ENCODE results near the gene ANP32B. TPM values are rescaled to one million over a fixed set of nuclear protein-coding genes. Genes with fewer than 3 reads are reported as not detected.

The ANP32B gene
- total RNA-seq, 4 donors from 2014 or later: 8.2 to 24.5 (median 17.8) TPM

DNA sequence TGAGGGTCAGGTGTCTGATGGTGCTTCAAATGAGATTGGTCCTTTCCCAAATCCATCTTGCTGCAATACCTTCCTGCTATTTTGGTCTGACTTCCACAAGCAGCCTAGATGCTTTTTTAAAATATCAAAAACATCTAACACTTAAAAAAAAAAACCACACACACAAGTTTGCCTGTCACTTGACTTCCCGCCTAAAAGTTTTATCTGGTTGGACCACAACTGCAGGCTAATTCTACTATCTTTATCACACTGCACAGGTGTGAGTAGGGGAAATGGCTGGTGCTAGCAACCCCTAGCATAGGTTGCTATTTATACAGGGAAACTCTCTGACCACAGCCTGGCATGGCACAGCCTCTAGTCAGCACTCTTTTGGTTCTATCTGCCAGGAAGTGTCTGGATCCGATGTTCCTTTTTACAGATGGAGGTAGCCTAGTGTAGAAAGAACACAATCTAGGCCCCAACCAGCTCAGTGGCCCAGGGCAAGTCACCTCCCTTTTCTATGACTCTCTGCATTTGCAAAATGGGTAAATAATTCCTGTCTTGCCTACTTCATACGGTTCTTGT is 45.0 kb upstream of the ANP32B start, which contains the start of gene HEMGN:
Gene HEMGN (minus strand): TSS at position 92 of the 564 bp plus-strand sequence. CDS start 36 bp downstream, at position 56.
- TF ChIP-seq POLR2A (IDR thresholded peaks at IDR 0.05): no peak
- TF ChIP-seq CTCF (IDR thresholded peaks at IDR 0.05 in 4 of 5, conservative IDR thresholded peaks at IDR 0.05 in 1 of 5): no peak
- Histone ChIP-seq H3K9me3 (no peaks in the 10 kb centered on the region), H3K27me3 (peaks cover 0 to 14% (median 0%) of the 10 kb centered on the region in 3 donors), H3K4me3 (no peak within 1 kb of the TSS), H3K36me3 (no peaks in the 10 kb centered on the region), H3K4me1 (no peaks in the 10 kb centered on the region), H3K27ac (no peak within 1 kb of the TSS)
- in situ Hi-C loops (cut with MboI; ENCODE audit: low sequenced_read_pairs in 4 of 4) (loop anchor here in 1 of 4 donors (10.0 kb wide), 1 partner anchor 57 kb away; no protein-coding TSS in a partner anchor), intact Hi-C loops (cut with DNase I; ENCODE audit: low total_unique reads) (no loop called here)
- DNase-seq (no peak), ATAC-seq (no peak)

GRCh38 chr9:97940233-97940632 is 42.9 kb upstream of the ANP32B start:
- intact Hi-C loops (cut with DNase I; ENCODE audit: low total_unique reads): no loop called here
- DNase-seq: no peak
- no peak for ATAC-seq
- no peaks in the 10 kb centered on the region for H3K36me3 ChIP-seq
- in situ Hi-C loops (cut with MboI; ENCODE audit: low sequenced_read_pairs in 4 of 4): no loop called here
- no peaks in the 10 kb centered on the region for H3K9me3 ChIP-seq
- no peaks in the 10 kb centered on the region for H3K4me1 ChIP-seq
- H3K27ac ChIP-seq: no peak overlapping the region
- peaks cover 0 to 7% (median 0%) of the 10 kb centered on the region in 3 donors for H3K27me3 ChIP-seq
- H3K4me3 ChIP-seq: no peak overlapping the region
- no peak for TF ChIP-seq CTCF (IDR thresholded peaks at IDR 0.05 in 4 of 5, conservative IDR thresholded peaks at IDR 0.05 in 1 of 5)
- no peak for TF ChIP-seq POLR2A (IDR thresholded peaks at IDR 0.05)

GRCh38 chr9:97940741-97941140 is 42.4 kb upstream of the ANP32B start:
- H3K4me1 ChIP-seq: no peaks in the 10 kb centered on the region
- no peak for TF ChIP-seq CTCF (IDR thresholded peaks at IDR 0.05 in 4 of 5, conservative IDR thresholded peaks at IDR 0.05 in 1 of 5)
- TF ChIP-seq POLR2A (IDR thresholded peaks at IDR 0.05): no peak
- DNase-seq (no peak), ATAC-seq (no peak)
- H3K4me3 ChIP-seq: no peak overlapping the region
- H3K27me3 ChIP-seq: peaks cover 0 to 1% (median 0%) of the 10 kb centered on the region in 3 donors
- intact Hi-C loops (cut with DNase I; ENCODE audit: low total_unique reads): no loop called here
- H3K36me3 ChIP-seq: no peaks in the 10 kb centered on the region
- H3K9me3 ChIP-seq: no peaks in the 10 kb centered on the region
- no peak overlapping the region for H3K27ac ChIP-seq
- in situ Hi-C loops (cut with MboI; ENCODE audit: low sequenced_read_pairs in 4 of 4): no loop called here

DNA sequence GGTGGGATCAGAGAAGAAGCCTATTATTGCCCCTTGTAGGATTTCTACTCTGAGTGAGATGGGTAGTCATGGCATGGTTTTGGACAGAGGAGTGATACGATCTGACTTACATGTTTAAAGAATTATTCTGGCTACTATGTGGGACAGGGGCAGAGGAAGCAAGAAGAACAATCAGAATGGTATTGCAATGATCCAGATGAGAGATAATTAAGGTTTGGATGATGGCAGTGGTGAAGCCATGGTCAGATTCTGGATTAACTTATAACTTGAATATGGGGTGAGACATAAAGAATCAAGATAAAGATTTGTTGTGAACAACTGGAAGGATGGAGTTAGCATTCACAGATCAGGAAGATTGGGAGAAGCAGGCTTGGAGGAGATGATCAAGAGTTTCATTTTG is 41.8 kb upstream of the ANP32B start:
- TF ChIP-seq CTCF (IDR thresholded peaks at IDR 0.05 in 4 of 5, conservative IDR thresholded peaks at IDR 0.05 in 1 of 5) (no peak), POLR2A (IDR thresholded peaks at IDR 0.05) (no peak)
- Histone ChIP-seq H3K36me3 (no peaks in the 10 kb centered on the region), H3K27me3 (no peaks in the 10 kb centered on the region), H3K9me3 (no peaks in the 10 kb centered on the region), H3K4me3 (no peak overlapping the region), H3K4me1 (no peaks in the 10 kb centered on the region), H3K27ac (no peak overlapping the region)
- ATAC-seq: no peak
- DNase-seq: no peak
- intact Hi-C loops (cut with DNase I; ENCODE audit: low total_unique reads): no loop called here
- in situ Hi-C loops (cut with MboI; ENCODE audit: low sequenced_read_pairs in 4 of 4): no loop called here

Data from gastrocnemius medialis (tissue), 4 donors.